ENCODE measurements around the gene IFIT2.

- TF ChIP-seq EP300 (IDR thresholded peaks at IDR 0.05): no peak
- TF ChIP-seq, protein P1, sequence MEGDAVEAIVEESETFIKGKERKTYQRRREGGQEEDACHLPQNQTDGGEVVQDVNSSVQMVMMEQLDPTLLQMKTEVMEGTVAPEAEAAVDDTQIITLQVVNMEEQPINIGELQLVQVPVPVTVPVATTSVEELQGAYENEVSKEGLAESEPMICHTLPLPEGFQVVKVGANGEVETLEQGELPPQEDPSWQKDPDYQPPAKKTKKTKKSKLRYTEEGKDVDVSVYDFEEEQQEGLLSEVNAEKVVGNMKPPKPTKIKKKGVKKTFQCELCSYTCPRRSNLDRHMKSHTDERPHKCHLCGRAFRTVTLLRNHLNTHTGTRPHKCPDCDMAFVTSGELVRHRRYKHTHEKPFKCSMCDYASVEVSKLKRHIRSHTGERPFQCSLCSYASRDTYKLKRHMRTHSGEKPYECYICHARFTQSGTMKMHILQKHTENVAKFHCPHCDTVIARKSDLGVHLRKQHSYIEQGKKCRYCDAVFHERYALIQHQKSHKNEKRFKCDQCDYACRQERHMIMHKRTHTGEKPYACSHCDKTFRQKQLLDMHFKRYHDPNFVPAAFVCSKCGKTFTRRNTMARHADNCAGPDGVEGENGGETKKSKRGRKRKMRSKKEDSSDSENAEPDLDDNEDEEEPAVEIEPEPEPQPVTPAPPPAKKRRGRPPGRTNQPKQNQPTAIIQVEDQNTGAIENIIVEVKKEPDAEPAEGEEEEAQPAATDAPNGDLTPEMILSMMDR (IDR thresholded peaks at IDR 0.05): no peak
- no peak for TF ChIP-seq POLR2A (IDR thresholded peaks at IDR 0.05)
Measured at GRCh38 chr10:89357096-89357495, 55.2 kb downstream of the IFIT2 start.
